Uterus (tissue), 4 donors: Measurements from ENCODE around the gene EPB41L4A. TPM values are rescaled to one million over a fixed set of nuclear protein-coding genes. Genes with fewer than 3 reads are reported as not detected.

ENCODE experiments used
- DNase-seq, 2 donors: peaks; one replicate each; pipeline ENCODE4 v3.0.0-alpha.2; 2019 to 2020
- H3K27ac ChIP-seq, 2 donors: fragments of 200-600 bp; sonication (generic); 1 replicate in 1 of 2; 2 replicates in 1 of 2; pipeline ENCODE4 v1.5.1; 2016 to 2018
- H3K27me3 ChIP-seq, 2 donors: fragments of 200-600 bp; sonication (generic); one replicate each; pipeline ENCODE4 v1.5.1; 2018 to 2019; ENCODE audit warnings: control low read depth in 1 of 2
- H3K36me3 ChIP-seq, 2 donors: fragments of 200-600 bp; sonication (generic); one replicate each; pipeline ENCODE4 v1.5.1; 2019; ENCODE audit warnings: control low read depth in 1 of 2
- H3K4me1 ChIP-seq, 2 donors: fragments of 200-600 bp; sonication (generic); one replicate each; pipeline ENCODE4 v1.5.1; 2018 to 2019; ENCODE audit warnings: control low read depth in 1 of 2
- H3K4me3 ChIP-seq, 2 donors: fragments of 200-600 bp; sonication (generic); 1 replicate in 1 of 2; 2 replicates in 1 of 2; pipeline ENCODE4 v1.5.1; 2018 to 2019; ENCODE audit warnings: mild to moderate bottlenecking in 1 of 2
- H3K9me3 ChIP-seq, 2 donors: fragments of 200-600 bp; sonication (generic); one replicate each; pipeline ENCODE4 v1.5.1; 2019; ENCODE audit warnings: control low read depth in 1 of 2
- POLR2A ChIP-seq, 2 donors: fragments of 450-650 bp; IDR thresholded peaks; one replicate each; pipeline ENCODE4 v1.6.1; 2016; ENCODE audit warnings: antibody characterized with exemption in 2 of 2, mild to moderate bottlenecking in 1 of 2, moderate library complexity in 1 of 2
- intact Hi-C: fragments of 100-400 bp; cut with DNase I; formaldehyde crosslinking; loops from one replicate; pipeline ENCODE4 v1.15.1; 2023; ENCODE audit warnings: low total_unique reads
- total RNA-seq, 4 donors: library from RNA; depleted of rRNA in 3 of 4; stranded (reverse); fragments of >200 nt in 3 of 4; gene quantifications; one replicate each; pipeline versions ENCODE4 v1.1.0 to v1.2.4, GENCODE V29; 2014 to 2023
- TF ChIP-seq, protein P1 (sequence below), 4 experiments: fragments of 200-600 bp in 2 of 4; fragments of 450-650 bp in 2 of 4; sonication (generic) in 2 of 4; IDR thresholded peaks; one replicate each; pipeline ENCODE4 v1.5.1; 2016 to 2019; ENCODE audit warnings: antibody characterized with exemption in 4 of 4, mild to moderate bottlenecking in 2 of 4, moderate library complexity in 1 of 4
- donor health status: DM: yes; HTN: yes; CAD: no.

EPB41L4A gene
- total RNA-seq, 4 donors from 2014 or later: 6.4 to 47.1 (median 15.1) TPM

DNA sequence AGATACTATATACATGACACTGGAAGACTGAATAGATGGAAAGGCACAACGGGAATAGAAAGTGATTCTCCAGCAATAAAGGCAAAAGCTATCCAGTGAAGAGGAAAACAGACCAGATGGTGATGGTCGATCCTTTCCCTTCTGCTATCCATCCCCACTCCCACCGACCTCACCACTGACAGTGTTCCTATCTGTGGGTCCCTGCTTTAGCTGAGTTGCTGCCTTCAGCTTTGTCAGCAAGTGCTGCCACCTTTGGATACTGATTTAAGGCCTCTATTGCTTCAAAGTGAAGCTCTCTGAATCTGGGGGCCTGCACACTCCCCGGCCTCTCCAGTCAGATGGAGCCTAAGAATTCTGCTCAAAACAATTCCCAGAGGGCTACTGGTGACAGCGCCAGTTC lies 32.3 kb downstream of the EPB41L4A start:
- Histone ChIP-seq H3K36me3 (no peaks in the 10 kb centered on the region), H3K27me3 (no peaks in the 10 kb centered on the region), H3K27ac (no peak overlapping the region), H3K4me1 (no peaks in the 10 kb centered on the region), H3K4me3 (no peak overlapping the region), H3K9me3 (no peaks in the 10 kb centered on the region)
- no peak for TF ChIP-seq POLR2A (IDR thresholded peaks at IDR 0.05)
- no peak for DNase-seq
- intact Hi-C loops: no loop called here

DNA sequence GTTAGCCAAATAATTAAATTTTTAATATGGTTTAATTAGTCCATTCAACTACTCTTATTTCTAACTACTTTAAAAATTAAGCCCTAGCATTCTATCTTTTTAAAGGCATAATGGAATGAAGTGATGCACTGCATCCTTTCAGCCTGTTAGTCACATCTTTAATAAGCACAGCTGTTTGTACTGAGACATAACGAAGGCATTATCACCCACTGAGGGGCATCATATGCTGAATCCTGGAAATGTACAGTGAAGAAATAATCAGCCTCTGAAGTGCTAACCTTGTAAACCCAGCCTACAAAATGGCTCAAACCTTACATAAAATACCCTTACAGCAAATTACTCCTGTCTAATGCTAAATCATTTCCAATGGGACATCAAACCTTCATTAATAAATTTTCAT lies 33.1 kb downstream of the EPB41L4A start:
- H3K36me3 ChIP-seq: no peaks in the 10 kb centered on the region
- no peaks in the 10 kb centered on the region for H3K9me3 ChIP-seq
- H3K4me3 ChIP-seq: no peak overlapping the region
- no peak for DNase-seq
- no peaks in the 10 kb centered on the region for H3K4me1 ChIP-seq
- intact Hi-C loops: no loop called here
- TF ChIP-seq, protein P1, sequence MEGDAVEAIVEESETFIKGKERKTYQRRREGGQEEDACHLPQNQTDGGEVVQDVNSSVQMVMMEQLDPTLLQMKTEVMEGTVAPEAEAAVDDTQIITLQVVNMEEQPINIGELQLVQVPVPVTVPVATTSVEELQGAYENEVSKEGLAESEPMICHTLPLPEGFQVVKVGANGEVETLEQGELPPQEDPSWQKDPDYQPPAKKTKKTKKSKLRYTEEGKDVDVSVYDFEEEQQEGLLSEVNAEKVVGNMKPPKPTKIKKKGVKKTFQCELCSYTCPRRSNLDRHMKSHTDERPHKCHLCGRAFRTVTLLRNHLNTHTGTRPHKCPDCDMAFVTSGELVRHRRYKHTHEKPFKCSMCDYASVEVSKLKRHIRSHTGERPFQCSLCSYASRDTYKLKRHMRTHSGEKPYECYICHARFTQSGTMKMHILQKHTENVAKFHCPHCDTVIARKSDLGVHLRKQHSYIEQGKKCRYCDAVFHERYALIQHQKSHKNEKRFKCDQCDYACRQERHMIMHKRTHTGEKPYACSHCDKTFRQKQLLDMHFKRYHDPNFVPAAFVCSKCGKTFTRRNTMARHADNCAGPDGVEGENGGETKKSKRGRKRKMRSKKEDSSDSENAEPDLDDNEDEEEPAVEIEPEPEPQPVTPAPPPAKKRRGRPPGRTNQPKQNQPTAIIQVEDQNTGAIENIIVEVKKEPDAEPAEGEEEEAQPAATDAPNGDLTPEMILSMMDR (IDR thresholded peaks at IDR 0.05): no peak
- no peak for TF ChIP-seq POLR2A (IDR thresholded peaks at IDR 0.05)
- no peak overlapping the region for H3K27ac ChIP-seq
- H3K27me3 ChIP-seq: no peaks in the 10 kb centered on the region

DNA sequence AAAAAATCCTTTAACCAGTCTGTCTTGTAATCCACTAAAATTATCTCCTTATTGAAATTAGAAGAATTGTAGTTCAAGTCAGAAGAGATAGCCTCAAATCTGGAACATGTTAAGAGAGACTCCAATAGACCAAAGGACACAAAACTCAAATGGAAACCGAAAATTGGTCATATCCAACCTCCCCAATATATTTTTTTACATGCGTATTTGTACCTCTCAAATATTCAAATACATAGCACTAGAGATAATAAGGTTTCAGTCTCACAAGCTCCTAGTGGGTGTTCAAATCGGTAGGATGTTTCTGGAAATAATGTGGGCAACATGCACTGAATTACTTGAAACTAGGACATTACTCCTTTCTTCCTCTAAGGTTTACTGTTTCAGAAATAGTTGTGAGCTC lies 33.5 kb downstream of the EPB41L4A start:
- H3K9me3 ChIP-seq: no peaks in the 10 kb centered on the region

DNA sequence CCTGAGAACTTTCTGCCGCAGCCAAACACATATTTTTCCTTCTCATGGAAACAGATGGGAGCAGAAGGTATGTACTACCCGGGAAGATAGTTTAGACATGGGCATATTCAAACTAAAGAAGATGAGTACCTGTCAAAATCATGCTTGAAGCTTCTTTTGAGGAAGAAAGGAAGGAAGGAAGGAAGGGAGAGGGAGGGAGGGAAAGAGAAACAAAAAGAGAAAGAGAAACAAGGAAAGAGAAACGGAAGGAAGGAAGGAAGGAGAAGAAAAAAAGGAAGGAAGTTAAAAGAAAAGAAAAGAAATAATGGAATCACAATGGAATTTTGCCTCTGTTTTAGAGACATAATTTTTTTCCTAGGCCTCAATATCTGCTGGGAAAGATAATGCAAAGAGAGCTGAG lies 34.6 kb downstream of the EPB41L4A start:
- DNase-seq: no peak
- intact Hi-C loops: no loop called here
- Histone ChIP-seq H3K36me3 (no peaks in the 10 kb centered on the region), H3K4me1 (no peaks in the 10 kb centered on the region), H3K9me3 (no peaks in the 10 kb centered on the region), H3K27me3 (no peaks in the 10 kb centered on the region), H3K27ac (no peak overlapping the region), H3K4me3 (no peak overlapping the region)
- no peak for TF ChIP-seq POLR2A (IDR thresholded peaks at IDR 0.05)

More for the DNA sequence above, 33.5 kb downstream of the EPB41L4A start:
- H3K27me3 ChIP-seq: no peaks in the 10 kb centered on the region
- no peaks in the 10 kb centered on the region for H3K36me3 ChIP-seq
- TF ChIP-seq, protein P1 (IDR thresholded peaks at IDR 0.05): no peak
- intact Hi-C loops: no loop called here
- no peak overlapping the region for H3K27ac ChIP-seq
- DNase-seq: no peak
- H3K4me1 ChIP-seq: no peaks in the 10 kb centered on the region
- H3K4me3 ChIP-seq: no peak overlapping the region

DNA sequence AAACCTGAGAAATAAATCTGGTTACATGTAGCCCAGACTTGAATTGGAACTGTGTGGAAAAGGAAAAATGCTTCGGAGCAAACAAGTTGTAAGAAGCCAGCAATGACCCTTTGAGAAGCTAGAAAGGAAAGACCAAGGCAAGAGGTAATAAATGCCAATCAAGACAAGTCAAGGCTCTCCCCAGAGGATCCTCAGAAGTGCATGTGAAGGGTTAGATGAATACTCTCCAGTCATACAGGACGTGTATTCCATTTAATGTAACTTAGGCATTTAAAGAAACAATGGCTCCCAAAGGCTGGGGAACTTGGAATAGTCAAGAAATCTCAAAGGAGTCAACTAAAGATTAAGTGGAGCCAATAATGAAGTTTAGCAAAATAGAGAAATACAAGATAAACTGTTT lies 36.2 kb downstream of the EPB41L4A start:
- Histone ChIP-seq H3K9me3 (no peaks in the 10 kb centered on the region), H3K27me3 (no peaks in the 10 kb centered on the region), H3K27ac (no peak overlapping the region), H3K4me3 (no peak overlapping the region), H3K36me3 (no peaks in the 10 kb centered on the region), H3K4me1 (no peaks in the 10 kb centered on the region)
- DNase-seq: no peak
- intact Hi-C loops: no loop called here
- TF ChIP-seq, protein P1 (IDR thresholded peaks at IDR 0.05): no peak
- no peak for TF ChIP-seq POLR2A (IDR thresholded peaks at IDR 0.05)

DNA sequence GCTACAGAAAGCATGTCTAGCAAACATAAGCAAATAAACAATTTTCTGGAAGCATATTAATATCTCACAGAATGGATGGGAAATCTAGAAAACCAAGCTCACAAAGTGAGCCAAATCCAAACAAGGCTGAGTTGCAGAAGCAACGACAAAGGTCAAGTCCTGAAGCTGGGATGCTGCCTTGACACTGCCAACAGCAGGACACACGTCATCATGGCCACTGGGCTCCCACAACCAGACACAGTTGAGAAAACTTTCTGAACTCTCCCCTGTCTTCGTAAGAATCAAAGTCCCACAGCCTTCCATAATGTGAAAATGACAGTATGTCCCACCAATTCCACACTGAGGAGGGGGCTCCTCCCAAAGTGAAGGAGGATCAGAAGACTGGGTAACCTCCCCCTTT lies 37.6 kb downstream of the EPB41L4A start:
- DNase-seq: no peak
- Histone ChIP-seq H3K4me3 (no peak overlapping the region), H3K27ac (no peak overlapping the region), H3K27me3 (no peaks in the 10 kb centered on the region), H3K9me3 (no peaks in the 10 kb centered on the region), H3K36me3 (no peaks in the 10 kb centered on the region), H3K4me1 (no peaks in the 10 kb centered on the region)
- intact Hi-C loops: no loop called here
- TF ChIP-seq, protein P1 (IDR thresholded peaks at IDR 0.05): no peak
- no peak for TF ChIP-seq POLR2A (IDR thresholded peaks at IDR 0.05)
